Keratinocyte (primary cell): ENCODE results near the gene SLC12A5.

Source experiments
- CTCF ChIP-seq, 3 experiments: IDR thresholded peaks in 1 of 3; conservative IDR thresholded peaks in 1 of 3; optimal IDR thresholded peaks in 1 of 3; 2 replicates in 2 of 3; 3 replicates in 1 of 3; pipeline versions ENCODE3 to v1.5.1; 2011; ENCODE audit warnings: low read length in 3 of 3, mild to moderate bottlenecking in 3 of 3, moderate library complexity in 2 of 3, control low read depth in 1 of 3, inconsistent platforms in 1 of 3; ENCODE audit not compliant: insufficient read depth in 2 of 3; ENCODE audit errors: extremely low read depth in 1 of 3
- EZH2 ChIP-seq: IDR thresholded peaks from one replicate; pipeline ENCODE4 v1.6.1; 2012; ENCODE audit warnings: inconsistent platforms, mild to moderate bottlenecking, low read length, moderate library complexity

GRCh38 chr20:46060301-46060881 lies 31.4 kb downstream of the SLC12A5 start:
- TF ChIP-seq EZH2 (no peak), CTCF (optimal IDR thresholded peaks at IDR 0.05 in 1 of 3, IDR thresholded peaks at IDR 0.05 in 1 of 3, conservative IDR thresholded peaks at IDR 0.05 in 1 of 3; ENCODE audit: extremely low read depth in 1 of 3, insufficient read depth in 2 of 3, low read length in 3 of 3) (no peak)
